T-helper 17 cell (primary cell): Measurements from ENCODE around the gene TEX55. TPM values are rescaled to one million over a fixed set of nuclear protein-coding genes. Genes with fewer than 3 reads are reported as not detected.
"Not testable (repeated sequence)": the region's sequence is repeated elsewhere in the genome, so short reads cannot be mapped to it uniquely, and the experiment has no call there.

Experiments used
- ATAC-seq: fragments of 150-1000 bp; cut with Tn5 transposase; 2 replicates; pipeline ENCODE4 v1.10.0; 2021; ENCODE audit warnings: mild to moderate bottlenecking, moderate library complexity
- DNase-seq, 3 donors: peaks; one replicate each; pipeline versions ENCODE4 v3.0.0 to v3.0.0-alpha.2; 2020 to 2021
- H3K9me3 ChIP-seq: one replicate; pipeline ENCODE4 v1.7.0; 2013; ENCODE audit warnings: low read length, mild to moderate bottlenecking; ENCODE audit not compliant: control insufficient read depth, poor library complexity, severe bottlenecking
- H3K27ac Mint-ChIP-seq: one replicate; pipeline ENCODE4 v1.8.0; 2022; ENCODE audit warnings: mild to moderate bottlenecking, moderate library complexity, mixed read lengths
- H3K27me3 Mint-ChIP-seq: one replicate; pipeline ENCODE4 v1.8.0; 2022; ENCODE audit warnings: mixed read lengths
- H3K36me3 Mint-ChIP-seq: one replicate; pipeline ENCODE4 v1.8.0; 2022; ENCODE audit warnings: low read depth, mixed read lengths
- H3K4me1 Mint-ChIP-seq: one replicate; pipeline ENCODE4 v1.8.0; 2022; ENCODE audit warnings: mild to moderate bottlenecking, mixed read lengths
- H3K4me3 Mint-ChIP-seq: one replicate; pipeline ENCODE4 v1.8.0; 2022; ENCODE audit warnings: mild to moderate bottlenecking, moderate library complexity, mixed read lengths
- total RNA-seq, 4 donors: library from RNA in 2 of 4; stranded (reverse) in 2 of 4; gene quantifications; one replicate each; pipeline ENCODE4 v1.2.3 and lab custom pipeline; 2022 to 2026

Gene TEX55
- total RNA-seq (not detected), total RNA-seq (lab: John Stamatoyannopoulos, UW) (0 reads per million in 2 donors)

- Mint-ChIP-seq H3K27me3 (no peaks in the 10 kb centered on the region), H3K4me3 (no peak within 1 kb of the TSS), H3K4me1 (peaks cover 3% of the 10 kb centered on the region), H3K27ac (peak within 1 kb of the TSS; percentile 6), H3K36me3 (no peaks in the 10 kb centered on the region)
- no peaks in the 10 kb centered on the region for H3K9me3 ChIP-seq
- DNase-seq (no peak), ATAC-seq (peak; percentile 47)
These were observed at the start of gene TEX55 for GRCh38 chr3:119145500-119146167. Gene TEX55, plus strand, starts transcription at chr3:119146165. Its CDS starts 25 bp downstream, at chr3:119146190.

GRCh38 chr3:119098003-119098402 lies 48.0 kb upstream of the TEX55 start:
- Mint-ChIP-seq H3K4me3 (no peak overlapping the region), H3K27me3 (no peaks in the 10 kb centered on the region), H3K27ac (no peak overlapping the region), H3K4me1 (no peaks in the 10 kb centered on the region), H3K36me3 (peaks cover 2% of the 10 kb centered on the region)
- ATAC-seq, result no peak
- no peak for DNase-seq
- no peaks in the 10 kb centered on the region for H3K9me3 ChIP-seq

- Mint-ChIP-seq H3K4me3 (no peak overlapping the region), H3K36me3 (peaks cover 2% of the 10 kb centered on the region), H3K27ac (no peak overlapping the region), H3K27me3 (no peaks in the 10 kb centered on the region), H3K4me1 (no peaks in the 10 kb centered on the region)
- DNase-seq (no peak), ATAC-seq (no peak)
- no peaks in the 10 kb centered on the region for H3K9me3 ChIP-seq
These were observed 47.2 kb upstream of the TEX55 start for GRCh38 chr3:119098619-119099222.

- peaks cover 6% of the 10 kb centered on the region for H3K27me3 Mint-ChIP-seq
- ATAC-seq, result no peak
- no peaks in the 10 kb centered on the region for H3K9me3 ChIP-seq
These were observed 46.2 kb upstream of the TEX55 start for GRCh38 chr3:119099785-119100184.

GRCh38 chr3:119104031-119104430 lies 41.9 kb upstream of the TEX55 start:
- H3K27me3 Mint-ChIP-seq, result peaks cover 6% of the 10 kb centered on the region
- no peak for ATAC-seq

More at GRCh38 chr3:119099785-119100184, 46.2 kb upstream of the TEX55 start:
- peaks cover 2% of the 10 kb centered on the region for H3K36me3 Mint-ChIP-seq
- no peak for DNase-seq
- no peaks in the 10 kb centered on the region for H3K4me1 Mint-ChIP-seq
- H3K4me3 Mint-ChIP-seq, result no peak overlapping the region
- H3K27ac Mint-ChIP-seq, result peak overlapping the region; percentile 16

GRCh38 chr3:119118330-119118729 lies 27.6 kb upstream of the TEX55 start:
- H3K4me1 Mint-ChIP-seq, H3K36me3 Mint-ChIP-seq, DNase-seq, H3K27ac Mint-ChIP-seq, H3K9me3 ChIP-seq, ATAC-seq, H3K4me3 Mint-ChIP-seq: not testable (repeated sequence)
- peaks cover 16% of the 10 kb centered on the region for H3K27me3 Mint-ChIP-seq

More at GRCh38 chr3:119104031-119104430, 41.9 kb upstream of the TEX55 start:
- no peak for DNase-seq
- Mint-ChIP-seq H3K27ac (no peak overlapping the region), H3K4me1 (no peaks in the 10 kb centered on the region), H3K36me3 (peaks cover 2% of the 10 kb centered on the region), H3K4me3 (no peak overlapping the region)
- H3K9me3 ChIP-seq, result no peaks in the 10 kb centered on the region

- H3K9me3 ChIP-seq, result no peaks in the 10 kb centered on the region
- DNase-seq, result no peak
- no peak overlapping the region for H3K4me3 Mint-ChIP-seq
These were observed 25.5 kb upstream of the TEX55 start for GRCh38 chr3:119120480-119120879.

GRCh38 chr3:119122350-119122749 lies 23.6 kb upstream of the TEX55 start:
- no peak for ATAC-seq
- peaks cover 49% of the 10 kb centered on the region for H3K27me3 Mint-ChIP-seq

More at GRCh38 chr3:119120480-119120879, 25.5 kb upstream of the TEX55 start:
- Mint-ChIP-seq H3K27me3 (peaks cover 36% of the 10 kb centered on the region), H3K27ac (no peak overlapping the region), H3K4me1 (no peaks in the 10 kb centered on the region), H3K36me3 (no peaks in the 10 kb centered on the region)
- no peak for ATAC-seq

GRCh38 chr3:119125342-119125741 lies 20.6 kb upstream of the TEX55 start:
- Mint-ChIP-seq H3K4me1 (no peaks in the 10 kb centered on the region), H3K36me3 (peaks cover 3% of the 10 kb centered on the region), H3K27me3 (peaks cover 46% of the 10 kb centered on the region), H3K4me3 (no peak overlapping the region), H3K27ac (no peak overlapping the region)
- ATAC-seq, result no peak
- H3K9me3 ChIP-seq, result no peaks in the 10 kb centered on the region
- no peak for DNase-seq

More at GRCh38 chr3:119122350-119122749, 23.6 kb upstream of the TEX55 start:
- Mint-ChIP-seq H3K4me3 (no peak overlapping the region), H3K36me3 (peaks cover 3% of the 10 kb centered on the region), H3K4me1 (no peaks in the 10 kb centered on the region), H3K27ac (no peak overlapping the region)
- H3K9me3 ChIP-seq, result no peaks in the 10 kb centered on the region
- DNase-seq, result no peak

- DNase-seq, result no peak
- Mint-ChIP-seq H3K36me3 (peaks cover 3% of the 10 kb centered on the region), H3K4me3 (no peak overlapping the region), H3K27ac (no peak overlapping the region), H3K4me1 (no peaks in the 10 kb centered on the region), H3K27me3 (peaks cover 48% of the 10 kb centered on the region)
- ATAC-seq, result no peak
- H3K9me3 ChIP-seq, result no peaks in the 10 kb centered on the region
These were observed 20.0 kb upstream of the TEX55 start for GRCh38 chr3:119125742-119126504.

- not testable (repeated sequence) for H3K36me3 Mint-ChIP-seq, DNase-seq, H3K4me1 Mint-ChIP-seq, H3K9me3 ChIP-seq, H3K27ac Mint-ChIP-seq, ATAC-seq, H3K4me3 Mint-ChIP-seq
- peaks cover 21% of the 10 kb centered on the region for H3K27me3 Mint-ChIP-seq
These were observed 15.7 kb upstream of the TEX55 start for GRCh38 chr3:119130291-119130690.

GRCh38 chr3:119132291-119132690 lies 13.7 kb upstream of the TEX55 start:
- H3K27ac Mint-ChIP-seq, H3K36me3 Mint-ChIP-seq, H3K4me3 Mint-ChIP-seq, H3K27me3 Mint-ChIP-seq, H3K4me1 Mint-ChIP-seq, ATAC-seq, H3K9me3 ChIP-seq, DNase-seq: not testable (repeated sequence)

GRCh38 chr3:119139360-119139759 lies 6.6 kb upstream of the TEX55 start:
- ATAC-seq, H3K27me3 Mint-ChIP-seq, H3K36me3 Mint-ChIP-seq, H3K4me1 Mint-ChIP-seq, DNase-seq, H3K27ac Mint-ChIP-seq, H3K4me3 Mint-ChIP-seq, H3K9me3 ChIP-seq: not testable (repeated sequence)
